Measurements from ENCODE around the gene SNX17. TPM values are rescaled to one million over a fixed set of nuclear protein-coding genes. Genes with fewer than 3 reads are reported as not detected.

Gene SNX17
- total and polyA plus RNA-seq, 2 of the 13 experiments (the other 11 are each of a cell fraction or from before 2014, with no cell fraction given), result 75.0 to 109 TPM

DNA sequence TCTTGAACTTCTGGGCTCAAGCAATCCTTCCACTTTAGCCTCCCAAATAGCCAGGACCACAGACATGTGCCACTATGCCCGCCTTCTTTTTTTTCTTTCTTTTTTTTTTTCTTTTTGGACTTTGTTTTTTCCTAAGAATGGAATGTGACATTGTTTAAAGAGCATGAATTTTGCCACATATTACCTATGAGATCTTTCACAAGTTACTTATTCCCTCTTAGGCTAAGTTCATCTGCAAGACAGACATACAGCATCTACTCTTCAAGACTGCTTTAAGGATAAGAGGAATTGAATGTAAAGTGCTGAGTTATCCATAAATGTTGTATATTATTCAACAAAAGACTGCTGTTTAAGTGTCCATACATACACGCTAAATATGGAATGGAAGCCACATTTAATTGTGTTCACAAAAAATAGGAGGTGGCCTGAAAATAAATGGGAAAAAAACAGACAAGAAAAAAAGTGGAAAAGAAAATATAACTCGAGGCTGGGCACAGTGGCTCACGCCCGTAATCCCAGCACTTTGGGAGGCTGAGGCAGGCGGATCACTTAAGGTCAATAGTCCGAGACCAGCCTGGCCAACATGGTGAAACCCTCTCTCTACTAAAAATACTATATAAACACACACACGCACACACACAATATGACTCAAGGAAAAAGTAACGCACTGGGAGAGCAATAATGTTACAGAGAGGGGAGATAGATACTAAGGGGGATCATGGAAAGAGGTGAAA lies 42.2 kb downstream of the SNX17 start (continued):
- no peak for TF ChIP-seq MAFF (IDR thresholded peaks at IDR 0.05; ENCODE audit: low read depth, low read length)
- TF ChIP-seq NCOR1 (IDR thresholded peaks at IDR 0.05; ENCODE audit: borderline replicate concordance, low read length), result peak; percentile 82
- no peak for TF ChIP-seq ZNF775 (CRISPR knock-in tag; IDR thresholded peaks at IDR 0.05; ENCODE audit: borderline replicate concordance)
- TF ChIP-seq POGK (CRISPR knock-in tag; conservative IDR thresholded peaks at IDR 0.05), result no peak
- TF ChIP-seq ZFP82 (CRISPR knock-in tag; IDR thresholded peaks at IDR 0.05; ENCODE audit: borderline replicate concordance), result 0 out of 2 replicates have a peak, but pooled peaks have one; percentile 43
- TF ChIP-seq NR2F6 (IDR thresholded peaks at IDR 0.05), result no peak
- peak; percentile 70 for TF ChIP-seq NR2F6 (CRISPR knock-in tag; IDR thresholded peaks at IDR 0.05)
- no peak for TF ChIP-seq ZNF30 (CRISPR knock-in tag; IDR thresholded peaks at IDR 0.05)
- TF ChIP-seq TCF7L2 (IDR thresholded peaks at IDR 0.05; ENCODE audit: low read depth, low read length), result no peak
- no peak for TF ChIP-seq ZNF260 (CRISPR knock-in tag; IDR thresholded peaks at IDR 0.05; ENCODE audit: borderline replicate concordance, low read depth)
- TF ChIP-seq ZNF792 (CRISPR knock-in tag; IDR thresholded peaks at IDR 0.05), result 0 out of 2 replicates have a peak, but pooled peaks have one; percentile 60
- TF ChIP-seq ETS1 (CRISPR knock-in tag; IDR thresholded peaks at IDR 0.05), result no peak
- no peak for TF ChIP-seq GTF3A (CRISPR knock-in tag; conservative IDR thresholded peaks at IDR 0.05)
- no peak for TF ChIP-seq GMEB2 (CRISPR knock-in tag; IDR thresholded peaks at IDR 0.05; ENCODE audit: low read depth)
- no peak for TF ChIP-seq SNAPC2 (CRISPR knock-in tag; IDR thresholded peaks at IDR 0.05)
- TF ChIP-seq ZBTB46 (CRISPR knock-in tag; IDR thresholded peaks at IDR 0.05; ENCODE audit: borderline replicate concordance), result no peak
- no peak for TF ChIP-seq ZNF282 (IDR thresholded peaks at IDR 0.05; ENCODE audit: partially characterized antibody)
- no peak for TF ChIP-seq ZNF142 (CRISPR knock-in tag; IDR thresholded peaks at IDR 0.05)

Data from HepG2 (cell line).